OCI-LY1 (cell line): ENCODE measurements around the gene HNRNPA2B1.
A peak's percentile ranks its signal among the peaks of the same experiment; 100 is the strongest.

Source experiments
- H2AFZ ChIP-seq: fragments of 200-600 bp; sonication (generic), shearing (Covaris generic); 2 replicates; pipeline ENCODE4 v1.6.0; 2014; ENCODE audit warnings: antibody characterized with exemption, mild to moderate bottlenecking, low read length
- H3F3A ChIP-seq: fragments of 200-600 bp; sonication (generic), shearing (Covaris generic); 2 replicates; pipeline ENCODE4 v1.6.0; 2014; ENCODE audit warnings: mild to moderate bottlenecking, antibody characterized with exemption, low read length, moderate library complexity; ENCODE audit not compliant: insufficient read depth
- H3K27ac ChIP-seq: fragments of 200-600 bp; sonication (generic); 2 replicates; pipeline ENCODE4 v1.5.1; 2014; ENCODE audit warnings: low read length, mixed run types, mild to moderate bottlenecking, low read depth; ENCODE audit not compliant: poor library complexity, severe bottlenecking
- H3K27me3 ChIP-seq: fragments of 200-600 bp; sonication (generic); 2 replicates; pipeline ENCODE4 v1.6.0; 2014; ENCODE audit warnings: antibody characterized with exemption, mild to moderate bottlenecking, low read length, moderate library complexity; ENCODE audit not compliant: insufficient read depth
- H3K36me3 ChIP-seq: fragments of 200-600 bp; sonication (generic); 2 replicates; pipeline ENCODE4 v1.6.1; 2014; ENCODE audit warnings: mild to moderate bottlenecking, antibody characterized with exemption, low read length, moderate library complexity, mixed read lengths; ENCODE audit not compliant: insufficient read depth
- H3K4me1 ChIP-seq: fragments of 200-600 bp; sonication (generic); 2 replicates; pipeline ENCODE4 v1.5.1; 2014; ENCODE audit warnings: mild to moderate bottlenecking, low read length, moderate library complexity; ENCODE audit not compliant: insufficient read depth, severe bottlenecking
- H3K4me2 ChIP-seq: fragments of 200-600 bp; sonication (generic), shearing (Covaris generic); 2 replicates; pipeline ENCODE4 v1.6.1; 2014; ENCODE audit warnings: low read length
- H3K4me3 ChIP-seq: fragments of 200-600 bp; sonication (generic); 2 replicates; pipeline ENCODE4 v1.5.1; 2014; ENCODE audit warnings: low read length, low read depth, mild to moderate bottlenecking, mixed read lengths; ENCODE audit not compliant: poor library complexity, severe bottlenecking
- H3K79me2 ChIP-seq: fragments of 200-600 bp; shearing (Covaris generic); 2 replicates; pipeline ENCODE4 v1.6.1; 2016; ENCODE audit warnings: mixed run types, low read length, mixed read lengths; ENCODE audit not compliant: insufficient read depth
- H3K9ac ChIP-seq: fragments of 200-600 bp; sonication (generic), shearing (Covaris generic); 2 replicates; pipeline ENCODE4 v1.6.1; 2014; ENCODE audit warnings: mild to moderate bottlenecking, low read length, mixed read lengths
- H3K9me2 ChIP-seq: fragments of 200-600 bp; sonication (generic), shearing (Covaris generic); 2 replicates; pipeline ENCODE4 v1.6.1; 2014; ENCODE audit warnings: low read depth, mild to moderate bottlenecking, low read length, mixed read lengths
- H3K9me3 ChIP-seq: fragments of 200-600 bp; shearing (Covaris generic); 2 replicates; pipeline ENCODE4 v1.6.1; 2014; ENCODE audit warnings: low read length, mixed read lengths
- H4K20me1 ChIP-seq: fragments of 200-600 bp; sonication (generic), shearing (Covaris generic); 2 replicates; pipeline ENCODE4 v1.6.0; 2016; ENCODE audit warnings: mild to moderate bottlenecking, low read length; ENCODE audit not compliant: insufficient read depth
- EZH2 ChIP-seq: fragments of 200-600 bp; sonication (generic), shearing (Covaris generic); IDR thresholded peaks from 2 replicates; pipeline ENCODE4 v1.8.0; 2017; ENCODE audit warnings: borderline replicate concordance, mixed run types, mild to moderate bottlenecking, antibody characterized with exemption, low read length, moderate library complexity, mixed read lengths
- TF ChIP-seq, protein P1 (sequence below): fragments of 200-600 bp; sonication (generic), shearing (Covaris generic); IDR thresholded peaks from 2 replicates; pipeline ENCODE4 v1.5.1; 2017; ENCODE audit warnings: mild to moderate bottlenecking, antibody characterized with exemption, low read length, moderate library complexity, mixed read lengths

HNRNPA2B1 gene

DNA sequence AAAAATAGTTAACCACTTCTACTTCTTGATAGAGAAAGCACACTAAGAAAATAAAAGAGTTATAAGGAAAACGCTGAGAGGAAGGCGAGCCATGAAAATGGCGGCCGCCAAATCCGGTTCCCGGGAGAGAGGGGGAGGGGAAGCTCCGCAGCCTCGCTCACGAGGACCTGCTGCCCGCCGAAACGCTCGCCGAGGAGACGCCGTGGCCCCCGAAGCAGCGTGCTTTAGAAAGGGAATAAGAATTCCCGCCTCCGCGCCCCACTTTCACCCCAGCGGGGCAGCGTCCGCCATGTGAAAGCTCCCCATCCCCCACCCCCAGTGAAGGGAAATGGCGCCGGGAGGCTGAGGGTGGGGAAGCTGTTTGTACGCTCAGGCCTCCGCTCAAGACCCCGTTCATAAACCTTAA is 505 bp downstream of the HNRNPA2B1 start:
- Histone ChIP-seq H3K9ac (peak overlapping the region; percentile 93), H2AFZ (no peak overlapping the region), H4K20me1 (peaks cover 11% of the 10 kb centered on the region; the same call in 1 of the 2 replicates), H3K4me3 (peak overlapping the region; percentile 76), H3K9me2 (no peaks in the 10 kb centered on the region), H3K4me2 (peak overlapping the region; percentile 81), H3K36me3 (peaks cover 86% of the 10 kb centered on the region), H3K4me1 (peaks cover 55% of the 10 kb centered on the region), H3K27me3 (no peaks in the 10 kb centered on the region), H3K79me2 (peaks cover 84% of the 10 kb centered on the region), H3K9me3 (no peaks in the 10 kb centered on the region), H3K27ac (peak overlapping the region; percentile 97), H3F3A (peaks cover 33% of the 10 kb centered on the region)
- TF ChIP-seq EZH2, result no peak
- TF ChIP-seq, protein P1, sequence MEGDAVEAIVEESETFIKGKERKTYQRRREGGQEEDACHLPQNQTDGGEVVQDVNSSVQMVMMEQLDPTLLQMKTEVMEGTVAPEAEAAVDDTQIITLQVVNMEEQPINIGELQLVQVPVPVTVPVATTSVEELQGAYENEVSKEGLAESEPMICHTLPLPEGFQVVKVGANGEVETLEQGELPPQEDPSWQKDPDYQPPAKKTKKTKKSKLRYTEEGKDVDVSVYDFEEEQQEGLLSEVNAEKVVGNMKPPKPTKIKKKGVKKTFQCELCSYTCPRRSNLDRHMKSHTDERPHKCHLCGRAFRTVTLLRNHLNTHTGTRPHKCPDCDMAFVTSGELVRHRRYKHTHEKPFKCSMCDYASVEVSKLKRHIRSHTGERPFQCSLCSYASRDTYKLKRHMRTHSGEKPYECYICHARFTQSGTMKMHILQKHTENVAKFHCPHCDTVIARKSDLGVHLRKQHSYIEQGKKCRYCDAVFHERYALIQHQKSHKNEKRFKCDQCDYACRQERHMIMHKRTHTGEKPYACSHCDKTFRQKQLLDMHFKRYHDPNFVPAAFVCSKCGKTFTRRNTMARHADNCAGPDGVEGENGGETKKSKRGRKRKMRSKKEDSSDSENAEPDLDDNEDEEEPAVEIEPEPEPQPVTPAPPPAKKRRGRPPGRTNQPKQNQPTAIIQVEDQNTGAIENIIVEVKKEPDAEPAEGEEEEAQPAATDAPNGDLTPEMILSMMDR, result no peak

DNA sequence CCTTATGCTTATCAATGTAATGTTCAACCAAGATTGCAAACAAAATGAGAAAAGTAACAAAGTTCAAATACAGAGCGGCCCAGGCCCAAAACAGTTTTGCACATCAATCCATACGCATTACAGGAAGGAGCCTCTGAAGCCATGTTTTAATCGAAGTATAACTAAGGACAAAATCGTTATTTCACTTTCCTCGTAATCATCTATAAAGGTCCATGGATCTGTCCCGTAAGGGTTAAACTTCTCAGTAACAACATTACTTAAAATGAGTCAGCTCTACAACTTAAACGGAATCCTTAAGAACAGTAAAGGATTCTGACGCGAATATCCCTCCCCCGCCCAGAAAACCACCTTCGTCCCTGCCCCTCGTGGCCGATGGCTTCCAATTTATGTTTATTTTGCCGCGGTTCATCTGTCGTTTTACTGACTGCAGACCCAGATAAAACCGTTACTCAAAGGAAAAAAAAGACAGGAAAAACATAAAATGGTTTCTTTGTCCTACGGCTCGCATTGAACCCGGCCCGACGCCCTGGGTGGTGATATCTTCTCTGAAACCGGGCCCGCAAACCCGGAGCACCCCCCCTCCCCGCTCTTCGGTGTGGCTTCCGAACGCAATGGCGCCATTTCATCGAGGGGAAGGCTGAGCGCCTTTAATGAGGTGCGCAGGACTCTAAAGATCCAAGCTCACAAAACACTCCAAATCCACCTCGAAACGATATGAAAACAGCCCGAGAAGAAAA is 1.1 kb downstream of the HNRNPA2B1 start:
- H2AFZ ChIP-seq, result no peak overlapping the region
- H3K9me2 ChIP-seq, result no peaks in the 10 kb centered on the region
- no peaks in the 10 kb centered on the region for H3K9me3 ChIP-seq
- H3K4me3 ChIP-seq, result peak overlapping the region; percentile 76
- peak overlapping the region; percentile 93 for H3K9ac ChIP-seq
- peaks cover 86% of the 10 kb centered on the region for H3K36me3 ChIP-seq
- peaks cover 82% of the 10 kb centered on the region for H3K79me2 ChIP-seq
- peaks cover 11% of the 10 kb centered on the region; the same call in 1 of the 2 replicates for H4K20me1 ChIP-seq
- H3K4me1 ChIP-seq, result peaks cover 55% of the 10 kb centered on the region
- peaks cover 34% of the 10 kb centered on the region for H3F3A ChIP-seq
- H3K27me3 ChIP-seq, result no peaks in the 10 kb centered on the region
- H3K4me2 ChIP-seq, result peak overlapping the region; percentile 81
- TF ChIP-seq EZH2, result no peak
- TF ChIP-seq, protein P1, result no peak
- H3K27ac ChIP-seq, result peak overlapping the region; percentile 97

DNA sequence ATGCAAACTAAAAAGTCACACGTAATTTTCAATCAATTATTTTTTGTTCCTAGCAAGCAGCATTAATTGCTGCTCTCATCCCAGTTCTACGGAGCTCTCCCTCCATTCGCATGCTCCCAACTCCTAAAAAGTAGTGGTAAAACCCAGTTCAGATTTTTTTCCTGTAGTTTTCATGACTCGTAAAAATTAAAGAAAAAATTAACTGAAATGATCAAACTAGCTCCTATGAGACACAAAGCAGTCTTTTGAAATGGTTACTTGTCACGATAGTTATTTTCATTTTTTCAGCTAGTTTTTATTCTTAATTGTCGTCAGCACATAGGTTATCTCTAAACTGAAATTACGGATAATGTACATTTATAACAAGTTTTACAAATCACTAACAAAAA is 1.8 kb downstream of the HNRNPA2B1 start:
- peaks cover 35% of the 10 kb centered on the region for H3F3A ChIP-seq
- H2AFZ ChIP-seq, result no peak overlapping the region
- no peaks in the 10 kb centered on the region for H3K9me2 ChIP-seq
- H3K4me2 ChIP-seq, result peak overlapping the region; percentile 81
- peaks cover 55% of the 10 kb centered on the region for H3K4me1 ChIP-seq
- H3K9ac ChIP-seq, result peak overlapping the region; percentile 93
- H3K79me2 ChIP-seq, result peaks cover 77% of the 10 kb centered on the region
- peaks cover 11% of the 10 kb centered on the region; the same call in 1 of the 2 replicates for H4K20me1 ChIP-seq
- no peaks in the 10 kb centered on the region for H3K27me3 ChIP-seq
- TF ChIP-seq, protein P1, result no peak
- no peak for TF ChIP-seq EZH2
- no peaks in the 10 kb centered on the region for H3K9me3 ChIP-seq
- peaks cover 86% of the 10 kb centered on the region for H3K36me3 ChIP-seq
- H3K4me3 ChIP-seq, result peak overlapping the region; percentile 76
- H3K27ac ChIP-seq, result peak overlapping the region; percentile 97
